Measurements from ENCODE around the gene ANO3. TPM values are rescaled to one million over a fixed set of nuclear protein-coding genes. Genes with fewer than 3 reads are reported as not detected.

Gene ANO3
- total and polyA plus RNA-seq, 2 of the 8 experiments (the other 6 are each of a cell fraction or from before 2014, with no cell fraction given), result not detected

DNA sequence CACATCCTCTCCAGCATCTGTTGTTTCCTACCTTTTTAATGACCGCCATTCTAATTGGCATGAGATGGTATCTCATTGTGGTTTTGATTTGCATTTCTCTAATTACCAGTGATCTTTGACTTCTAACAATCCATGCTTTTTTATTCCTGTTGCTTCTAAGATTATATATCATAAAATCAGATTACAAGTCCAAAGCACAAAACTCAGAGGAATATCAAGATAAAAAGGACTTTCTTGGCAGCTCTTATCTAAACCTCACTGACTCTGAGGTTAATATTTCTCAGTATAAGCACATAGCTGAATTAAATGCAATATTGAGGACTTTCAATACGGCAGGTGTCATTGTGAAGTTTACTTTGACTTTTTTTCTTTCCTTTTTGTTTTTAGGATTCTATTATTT is 378.6 kb downstream of the ANO3 start:
- no peak overlapping the region for H3K14ac ChIP-seq (ENCODE audit: insufficient read length)
- H3K9ac ChIP-seq (replicated peaks in 1 of 4; ENCODE audit: extremely low read depth in 1 of 4, low read depth in 3 of 4, low read length in 3 of 4), result no peak overlapping the region
- no peak overlapping the region for H4K5ac ChIP-seq (ENCODE audit: insufficient read length, low read depth, low read length)
- no peaks in the 10 kb centered on the region for H3K79me2 ChIP-seq (ENCODE audit: control insufficient read depth in 1 of 2, insufficient read depth in 2 of 2, low read length in 2 of 2)
- no peak overlapping the region for H2AK5ac ChIP-seq (ENCODE audit: low read depth, low read length)
- no peaks in the 10 kb centered on the region for H4K20me1 ChIP-seq (replicated peaks in 1 of 2; ENCODE audit: control insufficient read depth in 1 of 2, insufficient read depth in 2 of 2, low read length in 2 of 2)
- no peak overlapping the region for H3K4ac ChIP-seq (replicated peaks; ENCODE audit: insufficient read length, low read depth, low read length)
- FAIRE-seq (no peak), DNase-seq (ENCODE audit: low read depth in 1 of 2, low spot score in 2 of 2) (no peak)
- H3K9me3 ChIP-seq (ENCODE audit: insufficient read depth in 2 of 2, low read depth in 1 of 2, low read length in 1 of 2), result no peaks in the 10 kb centered on the region
- POLR2A ChIA-PET (ENCODE audit: partially characterized antibody), result no interaction called here
- H3K36me3 ChIP-seq (ENCODE audit: control insufficient read depth in 2 of 4, insufficient read depth in 4 of 4, low read length in 3 of 4), result no peaks in the 10 kb centered on the region
- no peak overlapping the region for H4K91ac ChIP-seq (replicated peaks; ENCODE audit: insufficient read length, low read length)
- no peak overlapping the region for H2BK120ac ChIP-seq (replicated peaks; ENCODE audit: low read depth, low read length)
- CTCF ChIA-PET (ENCODE audit: partially characterized antibody), result no interaction called here
- H2BK5ac ChIP-seq (ENCODE audit: low read depth, low read length), result no peak overlapping the region
- no peak overlapping the region for H2BK15ac ChIP-seq (ENCODE audit: low read length)
- H2AFZ ChIP-seq (ENCODE audit: low read length), result no peak overlapping the region
- no peak overlapping the region for H2BK12ac ChIP-seq (ENCODE audit: low read depth, low read length)
- H3K27ac ChIP-seq (ENCODE audit: low read depth, low read length), result no peak overlapping the region
- no peaks in the 10 kb centered on the region for H3K4me1 ChIP-seq (replicated peaks in 1 of 4; ENCODE audit: control insufficient read depth in 3 of 4, insufficient read depth in 4 of 4, low read length in 3 of 4)
- no peak overlapping the region for H4K8ac ChIP-seq (ENCODE audit: extremely low read depth, insufficient read depth, low read length)
- H3K23ac ChIP-seq (ENCODE audit: insufficient read length), result no peak overlapping the region
- no peak overlapping the region for H3K4me2 ChIP-seq (ENCODE audit: insufficient read depth in 1 of 2, low read depth in 2 of 2, low read length in 2 of 2)
- no peaks in the 10 kb centered on the region for H3K79me1 ChIP-seq (ENCODE audit: low read depth, low read length)
- H2BK20ac ChIP-seq (ENCODE audit: low read length), result no peak overlapping the region
- 95% methylated on average over 2 of the region's 2 CpGs; no CpG with 5 or more reads in 1 of the 2 experiments for WGBS, 2 experiments (ENCODE audit: extremely low coverage in 1 of 2, insufficient coverage in 1 of 2, insufficient read length in 1 of 2, insufficient replicate concordance in 2 of 2, low coverage in 1 of 2, low lambda C conversion rate in 2 of 2, missing lambda C conversion rate in 1 of 2)
- H3K27me3 ChIP-seq (replicated peaks in 1 of 4; ENCODE audit: control insufficient read depth in 3 of 4, extremely low read depth in 1 of 4, insufficient read depth in 3 of 4, low read length in 3 of 4), result no peaks in the 10 kb centered on the region
- no peak overlapping the region for H3K18ac ChIP-seq (ENCODE audit: extremely low read depth, low read length)
- TF ChIP-seq FOSL1 (IDR thresholded peaks at IDR 0.05; ENCODE audit: insufficient read depth, low read depth, low read length), result no peak
- H3K56ac ChIP-seq (replicated peaks; ENCODE audit: insufficient read length, low read depth, low read length), result no peak overlapping the region
- H3K23me2 ChIP-seq (ENCODE audit: low read depth, low read length), result no peaks in the 10 kb centered on the region; the same call in 1 of the 2 replicates
- H3K4me3 ChIP-seq (ENCODE audit: extremely low read depth in 1 of 4, insufficient read depth in 2 of 4, low read depth in 3 of 4, low read length in 4 of 4), result no peak overlapping the region
